ENCODE measurements around the gene PHRF1. TPM values are rescaled to one million over a fixed set of nuclear protein-coding genes. Genes with fewer than 3 reads are reported as not detected.

PHRF1 gene
- total RNA-seq, 4 donors from 2014 or later, result 18.3 to 31.0 (median 19.3) TPM

DNA sequence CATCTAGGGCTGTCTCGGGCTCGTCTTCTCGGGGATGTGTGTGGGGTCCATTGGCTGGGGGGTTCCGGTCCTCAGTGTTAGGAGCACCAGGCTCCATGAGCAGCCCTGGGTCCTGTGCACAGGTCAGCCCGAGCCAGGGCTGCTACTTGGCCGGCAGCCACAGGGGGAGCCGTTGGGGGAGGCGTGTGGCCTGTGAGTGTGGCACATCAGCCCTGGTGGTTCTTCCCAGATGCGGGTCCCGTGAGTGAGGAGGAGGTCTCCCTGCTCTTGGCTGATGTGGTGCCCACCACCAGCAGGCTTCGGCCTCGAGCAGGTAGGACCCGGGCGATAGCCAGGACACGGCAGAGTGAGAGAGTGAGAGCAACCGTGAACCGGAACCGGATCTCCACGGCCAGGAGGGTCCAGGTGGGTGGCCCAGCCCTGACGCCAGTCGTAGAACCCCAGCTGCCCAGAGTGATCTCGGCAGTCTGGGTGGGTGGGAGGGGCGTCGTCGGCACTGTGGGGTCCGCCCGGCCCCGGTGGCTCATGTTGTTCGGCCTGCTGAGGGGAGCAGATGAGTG is 21.0 kb downstream of the PHRF1 start:
- no peak for DNase-seq
- WGBS, 2 donors, result 85 to 87% methylated on average over 4 to 10 of the region's 29 CpGs
- Histone ChIP-seq H3K27me3 (no peaks in the 10 kb centered on the region), H3K36me3 (peaks cover 70 to 83% of the 10 kb centered on the region in 2 donors), H3K4me3 (replicated peaks in 1 of 3) (no peak overlapping the region), H3K9me3 (no peaks in the 10 kb centered on the region), H3K27ac (no peak overlapping the region), H3K4me1 (no peaks in the 10 kb centered on the region)
- no peak for TF ChIP-seq POLR2A (IDR thresholded peaks at IDR 0.05)
- TF ChIP-seq, protein P1, sequence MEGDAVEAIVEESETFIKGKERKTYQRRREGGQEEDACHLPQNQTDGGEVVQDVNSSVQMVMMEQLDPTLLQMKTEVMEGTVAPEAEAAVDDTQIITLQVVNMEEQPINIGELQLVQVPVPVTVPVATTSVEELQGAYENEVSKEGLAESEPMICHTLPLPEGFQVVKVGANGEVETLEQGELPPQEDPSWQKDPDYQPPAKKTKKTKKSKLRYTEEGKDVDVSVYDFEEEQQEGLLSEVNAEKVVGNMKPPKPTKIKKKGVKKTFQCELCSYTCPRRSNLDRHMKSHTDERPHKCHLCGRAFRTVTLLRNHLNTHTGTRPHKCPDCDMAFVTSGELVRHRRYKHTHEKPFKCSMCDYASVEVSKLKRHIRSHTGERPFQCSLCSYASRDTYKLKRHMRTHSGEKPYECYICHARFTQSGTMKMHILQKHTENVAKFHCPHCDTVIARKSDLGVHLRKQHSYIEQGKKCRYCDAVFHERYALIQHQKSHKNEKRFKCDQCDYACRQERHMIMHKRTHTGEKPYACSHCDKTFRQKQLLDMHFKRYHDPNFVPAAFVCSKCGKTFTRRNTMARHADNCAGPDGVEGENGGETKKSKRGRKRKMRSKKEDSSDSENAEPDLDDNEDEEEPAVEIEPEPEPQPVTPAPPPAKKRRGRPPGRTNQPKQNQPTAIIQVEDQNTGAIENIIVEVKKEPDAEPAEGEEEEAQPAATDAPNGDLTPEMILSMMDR (IDR thresholded peaks at IDR 0.05), result no peak
- intact Hi-C loops (cut with DNase I), result no loop called here

DNA sequence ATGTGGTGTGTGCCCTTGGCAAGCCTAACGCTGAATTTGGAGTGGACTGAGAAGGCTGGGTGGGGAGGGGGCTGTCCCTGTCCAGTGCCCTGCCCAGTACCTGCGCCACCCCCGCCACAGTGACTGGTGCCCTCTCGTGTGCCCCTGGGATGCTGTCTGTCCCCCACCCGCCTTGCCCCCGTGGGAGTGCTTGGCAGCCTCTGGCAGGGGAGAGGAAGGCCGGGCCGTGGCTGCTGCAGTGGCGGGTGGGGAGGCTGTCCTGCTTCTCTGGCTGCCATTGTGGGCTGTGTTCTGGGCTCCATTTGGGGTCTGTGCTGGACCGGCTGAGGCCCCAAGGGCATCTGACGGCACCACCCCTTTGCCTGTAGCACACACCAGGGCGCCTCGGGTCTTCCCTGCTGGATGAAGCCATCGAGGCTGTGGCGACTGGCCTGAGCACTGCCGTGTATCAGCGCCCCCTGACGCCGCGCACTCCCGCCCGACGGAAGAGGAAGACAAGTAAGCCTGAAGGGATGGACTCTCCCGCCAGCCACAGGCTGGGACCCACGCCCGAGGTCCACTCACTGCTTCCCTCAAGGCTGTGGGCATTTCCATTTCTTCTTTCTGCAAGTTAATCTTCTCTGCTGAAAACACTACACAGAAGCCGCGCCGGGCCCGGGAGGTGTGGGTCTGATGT is 21.9 kb downstream of the PHRF1 start:
- Histone ChIP-seq H3K9me3 (no peaks in the 10 kb centered on the region), H3K27ac (no peak overlapping the region), H3K36me3 (peaks cover 63 to 80% of the 10 kb centered on the region in 2 donors), H3K4me1 (no peaks in the 10 kb centered on the region), H3K27me3 (no peaks in the 10 kb centered on the region), H3K4me3 (replicated peaks in 1 of 3) (no peak overlapping the region)
- 96 to 99% methylated on average over 19 to 29 of the region's 30 CpGs for WGBS, 2 donors
- TF ChIP-seq, protein P1 (IDR thresholded peaks at IDR 0.05), result no peak
- no peak for TF ChIP-seq POLR2A (IDR thresholded peaks at IDR 0.05)
- intact Hi-C loops (cut with DNase I), result no loop called here
- DNase-seq, result no peak

DNA sequence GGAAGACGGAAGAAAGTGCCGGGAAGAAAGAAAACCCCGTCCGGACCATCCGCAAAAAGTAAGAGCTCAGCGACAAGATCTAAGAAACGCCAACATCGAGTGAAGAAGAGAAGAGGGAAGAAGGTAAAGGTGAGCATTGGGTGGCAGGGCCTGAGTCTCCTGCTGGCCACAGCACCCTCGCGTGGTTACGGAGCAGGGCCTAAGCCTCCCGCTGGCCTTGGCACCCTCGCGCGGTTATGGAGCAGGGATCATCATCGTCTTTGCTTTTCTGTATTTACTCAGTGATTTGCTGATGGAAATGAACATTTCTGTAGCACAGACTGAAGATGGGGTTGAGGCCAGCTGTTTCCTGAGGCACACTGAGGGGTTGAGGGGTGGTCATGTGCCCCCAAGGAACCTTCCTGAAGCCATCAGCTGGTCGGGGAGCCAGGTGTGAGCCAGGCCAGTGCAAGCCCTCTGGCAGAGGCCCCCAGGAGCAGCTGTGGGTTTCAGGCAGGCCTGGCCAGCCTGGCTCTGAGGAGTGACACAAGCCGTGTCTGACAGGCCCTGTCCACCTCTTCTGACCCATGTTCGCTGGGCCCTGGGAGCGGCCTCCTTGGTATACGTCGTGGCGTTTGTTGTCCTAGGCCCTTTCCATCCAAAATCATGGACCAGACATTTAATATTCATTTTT is 25.4 kb downstream of the PHRF1 start:
- no peaks in the 10 kb centered on the region for H3K9me3 ChIP-seq
- H3K27me3 ChIP-seq, result no peaks in the 10 kb centered on the region
- intact Hi-C loops (cut with DNase I), result no loop called here
- TF ChIP-seq POLR2A (IDR thresholded peaks at IDR 0.05), result no peak
- TF ChIP-seq, protein P1 (IDR thresholded peaks at IDR 0.05), result no peak
- DNase-seq, result no peak
- no peak overlapping the region for H3K27ac ChIP-seq
- WGBS, 2 donors, result 94 to 96% methylated on average over 23 of the region's 23 CpGs
- no peaks in the 10 kb centered on the region for H3K4me1 ChIP-seq
- H3K4me3 ChIP-seq (replicated peaks in 1 of 3), result no peak overlapping the region
- peaks cover 66 to 86% of the 10 kb centered on the region in 2 donors for H3K36me3 ChIP-seq

DNA sequence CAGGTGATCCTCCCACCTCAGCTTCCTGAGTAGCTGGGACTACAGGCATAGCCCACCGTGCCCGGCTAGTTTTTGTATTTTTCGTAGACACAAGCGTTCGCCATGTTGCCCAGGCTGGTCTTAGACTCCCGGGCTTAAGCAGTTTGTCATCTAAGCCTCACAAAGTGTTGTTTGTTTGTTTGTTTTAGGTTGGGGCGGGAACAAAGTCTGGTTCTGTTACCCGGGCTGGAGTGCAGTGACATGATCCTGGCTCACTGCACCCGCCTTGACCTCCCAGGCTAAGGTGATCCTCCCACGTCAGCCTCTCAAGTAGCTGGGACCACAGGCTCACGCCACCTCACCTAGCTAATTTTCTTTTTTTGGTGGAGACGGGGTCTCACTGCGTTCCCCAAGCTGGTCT is 26.9 kb downstream of the PHRF1 start:
- no peak for TF ChIP-seq POLR2A (IDR thresholded peaks at IDR 0.05)
- TF ChIP-seq, protein P1 (IDR thresholded peaks at IDR 0.05), result no peak
- 88 to 90% methylated on average over 12 to 13 of the region's 13 CpGs for WGBS, 2 donors
- Histone ChIP-seq H3K9me3 (no peaks in the 10 kb centered on the region), H3K27me3 (no peaks in the 10 kb centered on the region), H3K4me1 (no peaks in the 10 kb centered on the region), H3K4me3 (replicated peaks in 1 of 3) (no peak overlapping the region), H3K36me3 (peaks cover 68 to 87% of the 10 kb centered on the region in 2 donors), H3K27ac (no peak overlapping the region)
- intact Hi-C loops (cut with DNase I), result no loop called here
- DNase-seq, result no peak
